Activated CD4-positive, alpha-beta T cell treated with anti-CD3 and anti-CD28 coated beads, Interleukin-2, amount 50 U/mL, for 48 hours (primary cell): ENCODE results near the gene NKX3-2.

Experiments used
- DNase-seq, 2 experiments: peaks; one replicate each; pipeline ENCODE4 v3.0.0-alpha.2; 2020

NKX3-2 gene

GRCh38 chr4:13544606-13545393, 492 bp upstream of the NKX3-2 start:
- peak; percentile 62 to 71 for DNase-seq

- no peak for DNase-seq
Observed at GRCh38 chr4:13543032-13543838, 1.1 kb downstream of the NKX3-2 start.

DNA sequence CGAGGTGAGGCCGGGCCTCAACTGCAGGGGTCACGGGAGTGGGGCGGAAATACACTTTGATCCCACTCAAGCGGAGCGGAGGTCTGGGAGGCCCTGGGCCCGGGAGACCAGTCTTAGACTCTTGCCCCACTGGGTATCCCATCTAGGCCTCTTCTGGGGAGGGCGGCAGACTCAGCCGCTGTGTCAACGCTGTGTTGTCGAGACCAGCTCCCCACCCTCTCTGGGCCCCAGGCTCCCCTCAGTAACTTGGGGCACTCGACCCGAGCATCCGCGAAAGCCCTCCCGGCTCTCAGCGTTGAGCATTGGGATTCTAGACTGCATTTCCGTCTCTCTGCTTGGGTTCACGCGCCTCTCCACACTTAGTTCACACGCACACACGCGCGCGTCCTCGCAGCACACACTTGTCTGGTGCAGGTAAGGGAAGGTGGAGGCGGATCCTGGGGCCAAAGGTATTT, 1.7 kb downstream of the NKX3-2 start:
- DNase-seq: no peak

- peak in 1 of 2 experiments; percentile 53 for DNase-seq
Observed at GRCh38 chr4:13541720-13542576, 2.4 kb downstream of the NKX3-2 start.

GRCh38 chr4:13541176-13541604, 3.1 kb downstream of the NKX3-2 start:
- no peak for DNase-seq

GRCh38 chr4:13540446-13541175, 3.7 kb downstream of the NKX3-2 start:
- DNase-seq: no peak

- no peak for DNase-seq
Observed at GRCh38 chr4:13539619-13540445, 4.5 kb downstream of the NKX3-2 start.

- no peak for DNase-seq
Observed at GRCh38 chr4:13539047-13539618, 5.2 kb downstream of the NKX3-2 start.

GRCh38 chr4:13538427-13538973, 5.8 kb downstream of the NKX3-2 start:
- no peak for DNase-seq

GRCh38 chr4:13537832-13538177, 6.5 kb downstream of the NKX3-2 start:
- no peak for DNase-seq

DNA sequence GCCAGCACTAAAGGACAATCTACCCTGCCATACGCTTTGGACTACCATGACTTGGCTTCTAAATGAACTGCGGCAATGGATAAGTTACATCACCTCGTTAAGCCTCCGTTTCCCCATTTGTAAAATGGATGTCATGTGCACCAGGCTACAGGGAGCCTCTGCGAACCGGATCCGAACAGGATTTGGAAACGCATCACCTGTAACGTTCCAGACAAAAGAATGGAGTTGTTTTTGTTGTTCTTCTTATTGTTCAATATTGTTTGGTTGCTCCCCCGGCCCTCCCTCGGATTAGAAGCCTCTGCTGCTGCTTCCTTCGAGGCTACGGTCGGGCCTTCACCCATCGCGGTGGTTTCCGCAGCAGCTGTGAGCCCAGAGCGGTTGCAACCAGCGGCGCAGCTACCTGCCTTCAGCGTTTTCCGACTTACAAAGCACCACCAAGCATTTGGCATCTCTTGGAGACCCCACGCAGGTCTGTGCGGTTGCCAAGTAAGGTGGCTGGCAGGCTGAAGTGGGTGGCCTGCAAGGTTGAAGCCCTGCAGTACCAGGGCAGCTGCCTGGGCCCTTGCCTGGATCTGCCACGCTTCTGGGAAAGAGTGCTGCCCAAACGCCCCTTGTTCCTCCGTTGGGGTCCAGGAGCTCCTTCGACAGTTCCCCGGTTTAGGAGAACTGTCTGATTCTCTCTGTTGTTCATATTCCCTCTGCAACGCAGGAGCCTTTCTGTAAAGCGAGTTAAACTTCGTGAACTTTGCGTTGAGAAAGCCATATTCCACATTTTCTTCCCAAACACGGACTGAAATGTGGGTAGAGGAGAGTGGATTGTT, 7.1 kb downstream of the NKX3-2 start:
- DNase-seq: no peak

DNA sequence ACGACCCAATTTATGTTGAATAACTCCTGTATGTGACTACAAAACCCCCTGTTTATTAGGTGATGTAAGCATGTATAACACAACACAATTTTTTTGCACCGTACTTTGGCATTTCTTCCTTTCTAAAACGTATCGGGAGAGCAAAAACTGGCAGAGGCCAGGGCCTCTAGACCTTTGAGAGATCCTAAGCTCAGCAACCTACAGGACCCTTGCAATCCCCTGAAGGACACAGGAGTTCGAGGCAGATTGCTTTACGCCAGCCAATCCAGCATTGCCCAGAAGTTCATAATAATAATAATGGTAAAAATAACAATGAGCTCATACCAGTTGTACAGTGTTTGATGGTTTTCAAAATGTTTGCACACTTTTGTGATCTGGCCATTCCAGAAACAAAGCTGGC, 7.7 kb downstream of the NKX3-2 start:
- no peak for DNase-seq

DNA sequence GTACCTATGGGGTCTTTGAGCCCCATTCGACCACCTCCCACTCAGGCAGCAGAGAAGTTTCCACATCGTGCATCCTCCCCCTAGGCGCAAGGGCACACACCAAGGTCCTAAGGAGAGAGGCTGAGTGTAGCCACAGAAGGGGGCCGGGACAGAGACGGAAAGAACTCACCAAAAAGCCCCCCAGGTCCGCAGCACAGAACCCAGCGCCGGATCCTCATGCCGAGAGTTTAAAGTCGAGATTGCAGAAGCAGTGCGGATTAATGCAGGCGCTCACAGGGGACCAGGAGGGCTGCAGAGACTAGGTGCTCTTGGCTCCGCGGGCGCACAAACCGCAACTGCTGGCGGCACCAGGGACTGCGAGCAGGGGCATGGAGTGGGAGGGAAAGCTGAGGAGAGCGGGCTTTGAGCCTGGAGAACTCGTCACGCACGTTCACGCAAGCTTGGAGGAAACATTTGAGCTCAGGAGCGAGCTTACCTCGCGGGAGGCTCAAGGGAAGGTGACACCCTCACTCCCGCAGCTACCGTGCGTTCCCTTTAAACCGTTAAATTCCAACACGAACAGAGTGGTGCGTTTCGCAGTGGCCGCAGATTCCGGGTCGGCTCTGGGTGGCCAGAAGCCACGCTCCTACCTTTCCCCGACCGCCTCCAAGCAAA, 8.5 kb downstream of the NKX3-2 start:
- DNase-seq: no peak

GRCh38 chr4:13535118-13535517, 9.2 kb downstream of the NKX3-2 start:
- DNase-seq: no peak

GRCh38 chr4:13534344-13535063, 9.8 kb downstream of the NKX3-2 start:
- DNase-seq: no peak

DNA sequence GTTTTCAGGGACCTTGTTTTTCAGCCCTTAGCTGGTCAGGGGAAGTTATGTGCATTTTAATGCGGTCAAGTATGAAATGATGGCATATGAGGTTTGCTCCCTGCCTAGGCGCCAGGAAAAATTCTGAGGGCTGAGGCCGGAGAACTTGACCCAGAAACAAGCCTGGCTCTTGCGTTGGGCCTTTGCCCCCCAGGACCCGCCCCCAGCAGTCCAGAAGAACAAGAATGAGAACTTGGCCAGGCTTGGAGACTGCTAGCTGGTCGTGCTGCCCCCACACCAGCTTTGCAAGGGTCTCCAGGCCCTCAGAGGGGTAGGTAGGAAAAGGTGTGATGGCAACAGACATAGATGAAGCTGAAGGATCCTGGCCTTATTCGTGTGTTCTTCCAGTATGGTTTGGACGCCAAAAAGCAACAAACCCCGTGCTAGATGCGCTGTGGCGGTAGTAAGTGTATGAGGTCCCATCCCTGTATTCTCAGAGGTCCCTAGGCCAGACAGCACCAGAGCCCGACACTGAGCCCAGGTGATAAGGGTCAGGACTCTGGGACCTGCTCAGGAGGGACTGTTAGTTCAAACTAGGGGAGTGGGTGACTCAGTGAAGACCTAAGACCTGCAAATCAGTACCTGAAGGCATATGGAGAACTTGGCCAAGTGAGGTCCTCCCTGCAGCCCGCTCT, 10.5 kb downstream of the NKX3-2 start:
- no peak for DNase-seq

- no peak for DNase-seq
Observed at GRCh38 chr4:13531625-13531998, 12.7 kb downstream of the NKX3-2 start.
